ENCODE data around the gene PLCB1. TPM values are rescaled to one million over a fixed set of nuclear protein-coding genes. Genes with fewer than 3 reads are reported as not detected.

Gene PLCB1
- total and polyA plus RNA-seq, 2 experiments from 2014 or later, result 6.7 to 20.5 TPM

GRCh38 chr20:8525017-8525343 lies 392.9 kb downstream of the PLCB1 start:
- H3K36me3 ChIP-seq (replicated peaks; ENCODE audit: insufficient read depth, low read depth), result no peaks in the 10 kb centered on the region
- TF ChIP-seq EZH2 (IDR thresholded peaks at IDR 0.05; ENCODE audit: borderline replicate concordance) (no peak), EZH2phosphoT487 (IDR thresholded peaks at IDR 0.05; ENCODE audit: low read depth, severe bottlenecking, unreplicated experiment) (no peak), CTCF (IDR thresholded peaks at IDR 0.05; ENCODE audit: poor library complexity) (no peak)
- H4K20me1 ChIP-seq (ENCODE audit: insufficient read depth, poor library complexity, severe bottlenecking), result no peaks in the 10 kb centered on the region
- H3K9me2 ChIP-seq (replicated peaks; ENCODE audit: insufficient read depth), result no peaks in the 10 kb centered on the region
- H3K9me3 ChIP-seq (ENCODE audit: low read depth), result no peaks in the 10 kb centered on the region
- H3K27me3 ChIP-seq, result no peaks in the 10 kb centered on the region
- H3K79me2 ChIP-seq, result no peaks in the 10 kb centered on the region
- no peak overlapping the region for H3K4me2 ChIP-seq
- no peak for DNase-seq (ENCODE audit: low spot score)
- no peaks in the 10 kb centered on the region for H3K4me1 ChIP-seq (ENCODE audit: insufficient read depth)
- no peak overlapping the region for H3K4me3 ChIP-seq
- no peak overlapping the region for H2AFZ ChIP-seq
- H3K27ac ChIP-seq, result no peak overlapping the region

GRCh38 chr20:8526610-8527009 lies 394.5 kb downstream of the PLCB1 start:
- no peak for TF ChIP-seq EZH2phosphoT487 (IDR thresholded peaks at IDR 0.05; ENCODE audit: low read depth, severe bottlenecking, unreplicated experiment)
- Histone ChIP-seq H3K79me2 (no peaks in the 10 kb centered on the region), H2AFZ (no peak overlapping the region), H3K4me1 (ENCODE audit: insufficient read depth) (no peaks in the 10 kb centered on the region), H3K9me2 (replicated peaks; ENCODE audit: insufficient read depth) (no peaks in the 10 kb centered on the region), H3K27ac (no peak overlapping the region), H3K4me3 (no peak overlapping the region), H3K4me2 (no peak overlapping the region), H4K20me1 (ENCODE audit: insufficient read depth, poor library complexity, severe bottlenecking) (no peaks in the 10 kb centered on the region), H3K9me3 (ENCODE audit: low read depth) (no peaks in the 10 kb centered on the region), H3K27me3 (no peaks in the 10 kb centered on the region), H3K36me3 (replicated peaks; ENCODE audit: insufficient read depth, low read depth) (no peaks in the 10 kb centered on the region)
- WGBS (ENCODE audit: low lambda C conversion rate, missing lambda C conversion rate), result 93% methylated on average over 2 of the region's 2 CpGs
- no peak for DNase-seq (ENCODE audit: low spot score)

GRCh38 chr20:8527998-8528723 lies 396.1 kb downstream of the PLCB1 start:
- Histone ChIP-seq H3K9me2 (replicated peaks; ENCODE audit: insufficient read depth) (no peaks in the 10 kb centered on the region), H2AFZ (no peak overlapping the region), H4K20me1 (ENCODE audit: insufficient read depth, poor library complexity, severe bottlenecking) (no peaks in the 10 kb centered on the region), H3K79me2 (no peaks in the 10 kb centered on the region), H3K27me3 (no peaks in the 10 kb centered on the region), H3K27ac (no peak overlapping the region), H3K4me2 (no peak overlapping the region), H3K36me3 (replicated peaks; ENCODE audit: insufficient read depth, low read depth) (no peaks in the 10 kb centered on the region), H3K4me3 (no peak overlapping the region), H3K4me1 (ENCODE audit: insufficient read depth) (no peaks in the 10 kb centered on the region), H3K9me3 (ENCODE audit: low read depth) (no peaks in the 10 kb centered on the region)
- 69% methylated on average over 4 of the region's 4 CpGs for WGBS (ENCODE audit: low lambda C conversion rate, missing lambda C conversion rate)
- TF ChIP-seq CTCF (IDR thresholded peaks at IDR 0.05; ENCODE audit: poor library complexity), result no peak
- no peak for DNase-seq (ENCODE audit: low spot score)

- Histone ChIP-seq H3K4me3 (no peak overlapping the region), H3K9me2 (replicated peaks; ENCODE audit: insufficient read depth) (no peaks in the 10 kb centered on the region), H3K4me2 (no peak overlapping the region), H3K79me2 (no peaks in the 10 kb centered on the region), H4K20me1 (ENCODE audit: insufficient read depth, poor library complexity, severe bottlenecking) (no peaks in the 10 kb centered on the region), H3K4me1 (ENCODE audit: insufficient read depth) (no peaks in the 10 kb centered on the region), H3K27ac (no peak overlapping the region), H3K27me3 (no peaks in the 10 kb centered on the region), H3K36me3 (replicated peaks; ENCODE audit: insufficient read depth, low read depth) (no peaks in the 10 kb centered on the region), H2AFZ (no peak overlapping the region), H3K9me3 (ENCODE audit: low read depth) (no peaks in the 10 kb centered on the region)
- no peak for DNase-seq (ENCODE audit: low spot score)
- 84% methylated on average over 1 of the region's 1 CpG for WGBS (ENCODE audit: low lambda C conversion rate, missing lambda C conversion rate)
- TF ChIP-seq EZH2phosphoT487 (IDR thresholded peaks at IDR 0.05; ENCODE audit: low read depth, severe bottlenecking, unreplicated experiment) (no peak), EZH2 (IDR thresholded peaks at IDR 0.05; ENCODE audit: borderline replicate concordance) (no peak), CTCF (IDR thresholded peaks at IDR 0.05; ENCODE audit: poor library complexity) (no peak)
Measured at GRCh38 chr20:8530022-8530421, 398.0 kb downstream of the PLCB1 start.

Data from hepatocyte (in vitro differentiated cells).